NAMALWA (cell line): ENCODE data around the gene CDC25A.
"Not testable (repeated sequence)": the region's sequence is repeated elsewhere in the genome, so short reads cannot be mapped to it uniquely, and the experiment has no call there.

ENCODE experiments used
- DNase-seq: peaks from one replicate; pipeline ENCODE4 v3.0.0-alpha.2; 2015; ENCODE audit warnings: low spot score

Gene CDC25A

DNA sequence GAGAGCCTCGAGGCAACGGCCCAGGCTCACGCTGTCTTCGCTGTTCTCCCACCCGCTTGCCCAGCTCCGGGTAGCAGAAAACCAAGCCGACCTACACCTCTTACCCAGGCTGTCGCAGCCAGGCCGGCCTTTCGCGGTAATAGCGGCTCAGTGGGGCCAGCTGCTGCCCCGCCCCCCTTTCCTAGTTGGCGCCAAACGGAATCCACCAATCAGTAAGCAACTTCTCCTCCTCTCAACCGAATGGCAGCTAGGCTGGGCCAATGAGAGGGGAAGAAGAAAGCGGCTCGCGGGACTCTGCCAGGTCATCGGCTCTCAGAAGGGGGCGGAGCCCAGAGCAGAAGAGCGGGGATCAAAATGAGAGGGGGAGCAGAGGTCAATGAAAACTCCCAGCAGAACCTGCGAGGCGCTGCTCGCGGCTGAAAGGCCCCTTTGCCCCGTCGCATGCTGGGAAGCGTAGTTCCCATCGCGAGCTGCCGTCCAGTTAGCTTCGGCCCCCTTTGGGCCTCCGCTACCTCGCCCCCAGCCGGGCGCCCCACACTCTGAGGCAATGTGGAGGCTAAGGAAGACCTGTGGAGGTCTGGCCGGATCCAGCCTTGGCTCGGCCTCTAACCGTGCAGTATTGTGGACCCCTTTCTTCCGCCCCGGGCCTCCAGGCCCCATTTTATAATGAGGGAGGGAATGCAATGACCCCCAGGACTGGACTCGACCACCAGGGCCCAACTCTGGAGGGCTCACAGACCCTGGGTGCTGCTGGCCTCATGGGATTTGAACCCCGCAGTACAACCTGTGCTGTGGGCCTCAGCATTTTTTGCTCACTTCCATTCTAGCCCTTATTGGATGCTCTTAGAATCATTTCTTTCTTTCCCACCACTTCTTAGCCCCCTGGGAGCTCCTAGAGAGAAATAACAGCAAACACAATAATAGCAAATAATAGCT is at the start of gene CDC25A:
Gene CDC25A (minus strand): TSS at position 152 of the 936 bp plus-strand sequence. CDS start 470 bp downstream, outside the sequence.
- peak; percentile 97 for DNase-seq

DNA sequence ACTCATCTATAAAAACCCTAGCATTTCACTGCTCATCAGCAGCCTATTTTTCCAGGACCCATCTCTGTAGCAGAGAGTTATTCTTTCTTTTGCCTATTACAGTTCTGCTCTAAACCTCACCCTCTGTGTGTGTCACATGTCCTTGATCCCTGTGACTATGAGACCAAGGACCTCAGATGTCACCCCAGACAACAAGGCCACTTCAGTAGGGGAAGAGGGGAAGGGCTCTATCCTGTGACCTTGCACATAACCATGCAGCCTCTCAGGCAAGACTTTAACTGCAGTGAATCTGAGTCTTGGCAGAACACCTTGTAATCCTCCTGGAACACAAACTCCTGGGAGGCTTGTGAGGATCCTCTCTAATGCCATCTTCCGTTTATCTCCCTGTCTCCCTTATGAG is 48.3 kb upstream of the CDC25A start:
- DNase-seq: no peak

DNA sequence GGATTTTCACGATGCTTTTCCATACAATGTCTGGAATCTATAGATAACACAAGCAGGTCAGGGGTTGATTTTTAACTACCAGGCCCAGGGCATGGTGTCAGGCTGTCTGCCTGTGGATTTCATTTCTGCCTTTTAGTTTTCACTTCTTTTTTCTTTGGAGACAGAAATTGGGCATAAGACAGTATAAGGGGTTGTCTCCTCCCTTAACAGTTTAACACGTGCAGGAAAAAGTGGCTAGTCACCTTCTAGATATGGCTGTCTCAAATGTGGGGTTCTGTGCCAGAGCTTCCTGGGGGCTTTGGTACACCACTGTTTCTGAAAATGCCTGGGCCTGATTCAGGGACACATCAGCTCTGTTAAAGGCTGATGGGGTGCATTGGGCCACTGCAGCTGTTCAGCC is 45.3 kb upstream of the CDC25A start:
- DNase-seq: no peak

DNA sequence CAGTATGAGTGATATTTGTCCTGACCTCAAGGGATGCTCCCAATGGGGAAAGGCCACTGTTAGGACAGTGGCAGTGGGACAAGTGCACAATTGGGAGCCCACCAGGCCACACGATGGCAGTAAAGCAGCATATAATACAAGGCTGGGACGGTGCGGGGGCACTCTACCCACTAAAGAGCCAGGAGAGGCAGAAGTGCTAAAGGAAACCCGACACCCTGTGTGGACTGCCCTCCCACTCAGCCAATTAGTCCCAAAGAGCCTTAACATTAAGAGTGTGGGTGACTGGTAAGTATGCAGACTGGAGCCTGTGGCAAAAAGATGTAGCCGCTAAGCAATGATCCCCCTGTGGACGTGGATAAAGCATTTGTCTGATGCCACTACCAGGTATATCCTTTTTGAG is 44.5 kb upstream of the CDC25A start:
- peak; percentile 75 for DNase-seq

DNA sequence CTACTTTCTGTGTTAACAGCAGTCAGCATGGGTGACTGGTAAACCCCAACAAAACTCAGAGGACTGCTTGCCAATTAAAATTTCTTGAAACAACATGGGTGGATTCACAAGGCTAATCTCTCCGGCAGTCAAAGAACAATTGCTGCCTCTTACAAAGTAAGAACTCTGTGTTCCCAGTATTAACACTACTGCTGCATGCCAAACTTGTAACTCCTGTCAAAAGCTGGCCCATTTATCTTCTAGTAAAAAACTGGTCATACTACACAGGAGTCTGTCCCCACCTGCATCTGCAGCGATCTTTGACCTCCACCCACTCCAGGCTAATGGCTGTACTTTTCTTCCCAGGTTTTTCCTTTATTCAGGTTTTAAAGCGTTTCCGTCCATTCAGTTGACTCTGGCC is 44.0 kb upstream of the CDC25A start:
- no peak for DNase-seq

DNA sequence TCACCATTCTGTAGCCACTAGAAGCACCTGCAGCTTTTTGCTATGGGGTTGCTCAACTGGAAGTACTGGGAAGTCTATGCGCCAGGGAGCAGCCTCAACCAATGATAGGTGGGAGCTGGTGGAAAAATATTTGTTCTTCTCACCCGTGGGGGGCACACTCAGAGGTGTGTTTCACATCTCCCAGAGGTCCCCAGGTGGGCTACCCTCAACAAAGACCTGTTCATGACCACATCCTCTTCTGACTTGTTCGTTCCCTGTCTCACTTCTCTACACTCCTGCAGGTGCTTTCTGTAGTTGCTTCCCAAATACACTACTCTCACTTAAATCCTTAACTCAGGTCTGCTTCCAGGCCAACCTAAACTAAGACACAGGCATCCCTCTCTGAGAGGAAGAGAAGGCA is 38.7 kb upstream of the CDC25A start:
- no peak for DNase-seq

DNA sequence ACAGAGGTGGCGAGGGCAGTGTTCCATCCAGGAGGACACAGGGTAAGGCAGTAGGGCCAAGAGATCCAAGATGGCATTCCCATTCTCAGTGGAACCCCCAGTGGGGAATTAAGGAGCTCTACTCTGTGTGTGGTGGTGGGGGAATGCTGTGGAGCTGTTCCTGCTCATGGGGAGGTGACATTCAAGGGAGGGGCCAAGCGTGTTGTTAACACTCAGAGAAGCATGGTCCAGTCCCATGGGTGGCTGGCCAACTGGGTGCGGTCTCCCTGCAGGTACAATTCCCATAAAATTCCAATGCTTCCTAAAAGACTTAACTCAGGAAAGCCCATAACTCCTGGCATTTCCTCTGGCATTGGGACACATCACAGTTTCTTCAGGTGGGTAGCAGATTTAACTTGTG is 37.4 kb upstream of the CDC25A start:
- no peak for DNase-seq

DNA sequence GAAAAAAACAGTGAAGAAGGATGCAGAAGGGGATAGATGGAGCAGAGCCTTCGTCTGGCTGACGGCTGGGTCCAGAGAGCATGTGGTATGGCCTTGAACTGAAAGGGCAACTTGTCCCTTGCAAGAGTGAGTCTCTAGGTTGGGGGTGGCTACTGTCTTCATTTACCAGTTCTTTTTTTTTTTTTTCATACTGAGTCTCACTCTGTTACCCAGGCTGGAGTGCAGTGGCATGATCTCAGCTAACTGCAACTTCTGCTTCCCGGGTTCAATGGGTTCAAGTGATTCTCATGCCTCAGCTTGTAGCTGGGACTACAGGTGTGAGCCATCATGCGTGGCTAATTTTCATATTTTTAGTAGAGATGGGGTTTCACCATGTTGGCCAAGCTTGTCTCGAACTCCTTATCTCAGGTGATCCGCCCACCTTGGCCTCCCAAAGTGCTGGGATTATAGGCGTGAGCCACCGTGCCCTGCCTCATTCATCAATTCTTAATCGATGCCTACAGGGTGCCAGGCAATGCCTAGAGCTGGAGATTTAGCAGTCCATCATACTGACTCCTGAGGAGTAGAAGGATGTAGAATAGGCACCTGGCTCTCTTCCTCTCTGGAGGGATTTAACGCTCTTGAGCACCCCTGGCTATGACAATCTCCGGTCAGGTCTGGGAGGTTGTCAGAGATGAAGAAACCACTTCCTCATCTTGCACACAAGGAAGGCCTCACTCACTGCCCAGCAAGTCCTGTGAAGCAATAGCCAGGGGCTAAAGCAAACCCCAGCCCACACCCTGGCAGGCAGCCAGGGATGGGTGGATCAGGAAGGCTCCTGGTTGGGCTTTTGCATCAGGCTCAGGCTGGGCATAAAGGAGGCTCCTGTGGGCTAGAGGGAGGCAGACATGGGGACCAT is 34.6 kb upstream of the CDC25A start, which contains the start of gene CAMP:
Gene CAMP (plus strand): TSS at position 880 of the 898 bp plus-strand sequence. CDS start 17 bp downstream, at position 897.
- DNase-seq: peak; percentile 39

DNA sequence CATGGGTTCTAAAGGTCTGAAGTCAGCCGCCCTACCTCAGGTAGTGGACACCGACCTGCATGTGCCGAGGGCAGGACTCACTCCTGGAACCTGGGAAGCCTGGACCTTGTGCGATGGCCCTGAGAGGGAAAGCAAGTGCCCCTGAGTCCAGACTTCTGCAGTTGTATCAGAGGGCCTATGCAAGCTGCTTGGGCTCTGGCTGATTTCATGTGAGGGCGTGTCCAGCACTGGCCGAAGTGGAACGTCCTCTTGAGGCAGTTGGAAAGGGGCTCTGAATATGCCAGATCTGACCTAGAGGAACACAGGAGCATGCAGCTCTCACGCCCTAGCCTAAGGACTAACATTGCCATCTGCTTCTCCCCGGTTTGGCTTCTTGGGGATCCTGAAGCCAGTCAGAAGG is 32.5 kb upstream of the CDC25A start:
- DNase-seq: no peak

DNA sequence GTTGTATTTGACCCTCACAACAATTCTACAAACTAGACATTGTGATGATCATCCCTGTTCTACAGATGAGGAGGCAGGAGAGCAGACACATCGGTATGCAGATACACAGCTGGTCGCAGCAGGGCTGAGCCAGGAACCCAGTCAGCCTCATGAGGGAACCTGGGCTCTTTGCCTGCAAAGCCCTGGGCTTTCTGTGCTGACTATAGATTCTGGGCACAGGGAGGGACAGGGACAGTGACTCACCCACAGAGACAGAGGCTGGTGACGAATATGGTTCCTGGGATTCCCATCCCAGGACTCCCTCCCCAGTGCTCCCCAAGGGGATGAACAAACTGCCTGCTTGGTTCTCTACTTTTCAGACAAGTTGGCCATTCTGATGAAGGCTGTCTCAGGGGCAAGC is 31.3 kb upstream of the CDC25A start:
- no peak for DNase-seq

DNA sequence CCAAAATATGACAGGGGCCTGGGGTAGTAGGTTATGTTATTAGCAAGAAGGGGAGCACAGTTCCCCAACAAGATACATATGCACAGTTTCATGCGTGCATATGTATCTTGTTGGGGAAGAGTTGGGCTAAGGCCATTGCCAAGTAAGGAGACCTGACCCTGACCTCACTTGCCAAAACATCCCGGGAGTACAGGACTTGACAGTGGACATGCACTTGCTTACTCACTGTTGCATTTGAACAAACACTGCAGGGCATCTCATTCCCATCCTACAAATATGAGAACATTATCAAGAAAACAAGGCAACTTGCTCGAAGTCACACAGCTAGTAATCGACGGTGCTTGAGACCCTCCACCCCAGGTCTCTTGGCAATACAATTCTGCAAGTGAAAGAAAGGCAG is 30.3 kb upstream of the CDC25A start:
- DNase-seq: no peak

DNA sequence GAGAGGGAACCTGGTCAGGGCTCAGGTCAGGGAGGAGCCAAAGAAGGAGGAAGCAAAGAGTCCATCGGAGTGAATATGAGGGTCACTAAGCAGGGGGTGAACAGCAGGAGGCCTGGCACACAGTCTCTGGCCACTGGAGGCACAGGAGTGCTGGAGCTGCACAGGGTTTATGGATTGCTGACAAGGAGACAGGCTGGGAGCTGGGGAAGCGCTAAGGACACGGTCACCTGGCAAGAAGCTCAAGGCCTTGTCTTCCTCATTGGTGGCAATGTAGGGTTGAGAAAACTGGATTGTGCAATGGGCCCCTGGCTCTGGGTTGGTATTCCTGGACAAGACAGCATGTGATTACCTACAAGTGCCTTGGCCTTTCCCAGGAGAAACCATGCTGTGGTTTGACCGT is 29.2 kb upstream of the CDC25A start:
- DNase-seq: no peak

DNA sequence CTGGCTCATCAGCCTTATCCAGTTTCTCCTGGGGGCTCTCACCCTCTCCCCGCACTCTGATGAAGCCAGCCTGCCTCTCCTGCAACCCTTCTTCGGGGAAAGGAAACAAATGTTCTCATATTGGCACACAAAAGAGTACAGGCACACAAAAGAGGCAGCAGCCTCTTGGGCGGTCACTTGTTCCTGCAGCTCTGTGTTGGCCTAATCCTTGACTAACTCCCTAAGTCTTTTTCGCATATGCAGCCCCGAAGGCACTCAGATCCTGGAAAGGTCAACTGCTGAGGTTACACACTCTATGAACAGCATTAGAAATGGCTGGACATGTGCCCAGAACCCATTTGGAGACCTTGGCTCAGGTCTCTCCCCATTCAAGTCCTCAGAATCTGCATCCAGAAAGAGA is 27.7 kb upstream of the CDC25A start:
- DNase-seq: no peak

DNA sequence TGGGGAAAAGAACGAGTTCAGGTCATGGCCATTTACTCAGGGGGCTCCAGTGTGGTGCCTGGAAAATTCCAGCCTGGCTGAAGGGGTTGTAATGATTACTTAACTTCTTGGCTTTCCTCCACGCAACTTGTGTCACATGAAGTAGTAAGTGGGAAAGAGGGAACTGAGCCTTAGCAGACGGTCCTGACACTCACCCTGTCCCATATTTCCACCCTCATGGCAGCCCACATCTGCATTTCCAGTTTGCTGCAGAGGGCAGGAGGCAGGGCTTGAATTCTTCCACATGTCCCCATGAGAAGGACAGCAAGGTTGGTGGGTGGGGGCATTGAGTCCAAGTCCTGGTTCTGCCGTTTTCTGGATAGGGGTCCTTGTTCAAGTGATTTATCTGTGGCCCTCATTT is 27.2 kb upstream of the CDC25A start:
- no peak for DNase-seq

DNA sequence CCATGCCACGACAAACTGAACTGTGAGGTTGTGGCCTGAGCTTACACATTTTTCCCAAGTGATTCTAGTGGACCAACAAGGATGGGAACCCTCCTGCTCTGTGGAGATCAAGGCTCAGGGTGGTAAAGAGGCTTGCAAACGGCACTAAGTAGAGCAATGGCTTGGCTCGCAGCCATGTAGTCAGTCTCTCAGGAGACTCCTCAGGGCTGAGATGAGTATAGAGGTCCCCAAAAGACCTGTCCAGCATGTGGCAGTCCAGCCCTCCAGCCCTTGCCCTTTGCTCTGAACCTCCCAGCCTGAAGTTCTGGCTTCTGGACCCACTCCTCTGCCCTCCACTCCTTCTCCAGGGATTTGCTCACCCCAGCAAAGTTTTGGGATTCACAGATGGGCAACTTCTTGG is 26.8 kb upstream of the CDC25A start:
- DNase-seq: no peak

DNA sequence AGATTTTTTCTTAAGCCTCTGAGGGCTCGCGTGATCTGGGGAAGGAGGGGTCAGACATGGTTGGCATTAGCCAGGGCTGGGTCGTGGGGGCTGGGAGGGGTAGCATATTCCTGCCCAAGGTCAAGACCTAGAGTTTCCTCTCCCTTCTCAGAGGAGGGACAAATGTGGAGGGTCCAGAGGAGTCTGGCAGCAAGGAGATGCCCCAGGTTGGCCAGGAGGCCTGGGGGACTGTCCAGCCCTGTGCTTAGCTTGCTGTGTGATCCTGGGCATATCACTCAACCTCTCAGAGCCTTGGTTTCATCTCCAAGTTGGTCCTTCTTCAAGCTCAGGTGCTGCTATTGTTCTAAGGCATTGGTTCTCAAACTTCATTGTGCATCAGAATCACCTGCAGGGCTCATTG is 26.0 kb upstream of the CDC25A start:
- DNase-seq: no peak

DNA sequence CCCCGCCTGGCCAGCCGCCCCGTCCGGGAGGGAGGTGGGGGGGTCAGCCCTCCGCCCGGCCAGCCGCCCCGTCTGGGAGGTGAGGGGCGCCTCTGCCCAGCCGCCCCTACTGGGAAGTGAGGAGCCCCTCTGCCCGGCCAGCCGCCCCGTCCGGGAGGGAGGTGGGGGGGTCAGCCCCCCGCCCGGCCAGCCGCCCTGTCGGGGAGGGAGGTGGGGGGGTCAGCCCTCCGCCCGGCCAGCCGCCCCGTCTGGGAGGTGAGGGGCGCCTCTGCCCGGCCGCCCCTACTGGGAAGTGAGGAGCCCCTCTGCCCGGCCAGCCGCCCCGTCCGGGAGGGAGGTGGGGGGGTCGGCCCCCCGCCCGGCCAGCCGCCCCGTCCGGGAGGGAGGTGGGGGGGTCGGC is 23.6 kb upstream of the CDC25A start:
- DNase-seq: not testable (repeated sequence)

DNA sequence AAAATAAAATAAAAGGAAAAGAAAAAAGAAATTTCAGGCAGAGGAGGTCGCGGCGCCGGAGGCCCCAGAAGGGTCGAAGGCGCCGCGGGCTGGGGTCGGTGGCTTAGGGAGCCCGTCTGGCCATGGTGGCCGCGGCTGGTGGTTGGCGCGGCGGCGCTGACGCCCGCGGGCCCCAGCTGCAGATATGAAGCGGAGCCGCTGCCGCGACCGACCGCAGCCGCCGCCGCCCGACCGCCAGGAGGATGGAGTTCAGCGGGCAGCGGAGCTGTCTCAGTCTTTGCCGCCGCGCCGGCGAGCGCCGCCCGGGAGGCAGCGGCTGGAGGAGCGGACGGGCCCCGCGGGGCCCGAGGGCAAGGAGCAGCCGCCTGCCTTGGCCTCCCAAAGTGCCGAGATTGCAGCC is 22.3 kb upstream of the CDC25A start:
- not testable (repeated sequence) for DNase-seq

DNA sequence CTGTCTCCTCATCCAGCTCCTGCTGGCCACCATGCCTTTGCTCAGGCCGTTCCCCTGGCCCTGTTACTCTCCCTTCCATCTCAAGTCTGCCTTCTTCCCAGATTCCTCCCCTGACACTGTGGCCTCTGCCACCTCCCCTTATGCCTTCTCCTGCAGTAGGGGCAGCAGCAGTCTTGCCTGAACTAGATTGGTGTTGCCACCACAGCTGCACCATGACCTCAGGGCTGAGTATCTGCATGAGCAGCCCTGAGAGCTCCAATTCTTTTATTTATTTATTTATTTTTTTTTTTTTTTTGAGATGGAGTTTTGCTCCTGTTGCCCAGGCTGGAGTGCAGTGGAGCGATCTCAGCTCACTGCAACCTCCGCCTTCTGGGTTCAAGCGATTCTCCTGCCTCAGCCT is 21.2 kb upstream of the CDC25A start:
- DNase-seq: no peak

DNA sequence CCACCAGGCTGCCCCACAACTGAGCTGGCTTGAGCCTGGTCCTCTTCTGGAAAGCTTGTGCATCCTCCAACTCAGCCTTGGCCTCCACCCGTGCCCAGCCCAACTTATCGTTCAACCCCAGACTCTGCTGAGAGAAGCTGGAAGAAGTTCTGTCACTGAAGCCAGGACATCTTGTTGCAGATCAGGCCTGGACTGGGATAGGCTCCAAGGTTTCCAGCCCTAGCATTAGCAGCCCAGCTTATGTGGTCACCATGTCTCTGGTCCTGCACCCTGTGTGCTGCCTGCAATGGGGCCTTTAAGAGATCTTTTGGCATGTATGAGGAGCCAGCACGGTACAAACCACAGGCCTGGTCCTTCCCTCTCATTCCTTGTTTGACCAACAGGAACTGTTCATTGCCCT is 19.9 kb upstream of the CDC25A start:
- no peak for DNase-seq

DNA sequence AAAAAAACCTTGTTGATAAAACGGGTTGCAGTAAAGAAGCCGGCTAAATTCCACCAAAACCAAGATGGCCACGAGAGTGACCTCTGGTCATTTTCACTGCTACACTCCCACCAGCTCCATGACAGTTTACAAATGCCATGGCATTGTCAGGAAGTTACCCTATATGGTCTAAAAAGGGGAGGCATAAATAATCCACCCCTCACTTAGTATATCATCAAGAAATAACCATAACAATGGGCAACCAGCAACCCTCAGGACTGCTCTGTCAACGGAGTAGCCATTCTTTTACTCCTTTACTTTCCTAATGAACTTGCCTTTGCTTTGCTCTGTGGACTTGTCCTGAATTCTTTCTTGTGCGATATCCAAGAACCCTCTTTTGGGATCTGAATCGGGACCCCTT is 14.4 kb upstream of the CDC25A start:
- no peak for DNase-seq

DNA sequence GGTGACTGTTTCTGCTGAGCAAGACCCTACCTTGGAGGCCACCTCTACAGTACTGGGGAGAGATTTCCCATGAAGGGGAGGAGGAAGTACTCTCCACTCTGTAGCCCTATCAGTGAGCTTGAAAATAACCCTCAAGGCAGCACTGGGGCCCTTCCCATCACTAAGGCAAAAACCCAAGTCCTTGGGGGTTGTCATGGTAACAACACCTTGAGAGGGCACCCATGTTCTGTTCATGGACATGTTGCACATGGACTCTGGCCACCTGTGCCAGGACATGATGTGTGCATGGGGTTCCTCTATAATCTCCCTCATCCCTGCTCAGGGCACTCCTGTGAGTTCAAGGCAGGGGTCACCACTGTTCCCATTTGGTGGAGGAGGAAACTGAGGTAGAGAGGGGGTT is 10.9 kb upstream of the CDC25A start:
- no peak for DNase-seq

DNA sequence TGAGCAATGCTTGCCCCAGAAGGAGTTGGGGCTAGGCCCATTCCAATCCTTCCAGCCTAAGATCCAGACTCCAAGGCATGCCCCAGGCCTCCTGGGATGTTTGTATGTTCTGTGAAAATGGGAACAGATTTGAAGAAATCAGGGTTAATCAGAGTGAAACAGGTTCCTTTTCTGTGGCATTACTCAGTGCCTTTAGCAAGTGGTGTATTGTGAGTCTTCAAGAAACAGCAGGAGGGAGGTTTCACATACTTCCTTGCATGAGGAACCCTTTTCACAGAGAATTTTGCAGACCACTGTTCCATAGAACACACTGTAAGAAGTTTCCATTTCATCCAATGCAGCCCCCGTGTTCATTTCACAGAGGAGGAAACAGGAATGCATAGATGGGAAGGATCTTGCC is 8.4 kb upstream of the CDC25A start:
- no peak for DNase-seq
